Motor neuron (in vitro differentiated cells): ENCODE measurements around the gene TMEM266. TPM values are rescaled to one million over a fixed set of nuclear protein-coding genes. Genes with fewer than 3 reads are reported as not detected.
A peak's percentile ranks its signal among the peaks of the same experiment; 100 is the strongest.

ENCODE experiments used
- ATAC-seq, 8 experiments: fragments of 200-7000 bp; cut with Tn5 transposase; replicated peaks in 6 of 8; 2 replicates each; pipeline ENCODE4 v1.8.0; 2021; ENCODE audit warnings: mild to moderate bottlenecking in 8 of 8, moderate library complexity in 8 of 8
- H3K27ac ChIP-seq, 2 donors: fragments of 250-450 bp; sonication (Bioruptor Pico); 2 replicates each; pipeline ENCODE4 v1.9.0; 2021; ENCODE audit warnings: antibody characterized with exemption in 2 of 2, mild to moderate bottlenecking in 2 of 2, moderate library complexity in 1 of 2
- H3K4me1 ChIP-seq, 2 donors: fragments of 250-450 bp; sonication (Bioruptor Pico); replicated peaks in 1 of 2; 2 replicates each; pipeline ENCODE4 v1.6.1; 2021; ENCODE audit warnings: antibody characterized with exemption in 2 of 2, mild to moderate bottlenecking in 2 of 2, moderate library complexity in 1 of 2
- H3K4me3 ChIP-seq, 5 donors: fragments of 250-450 bp; sonication (Bioruptor Pico); 2 replicates each; pipeline ENCODE4 v1.9.0; 2021; ENCODE audit warnings: antibody characterized with exemption in 5 of 5, mild to moderate bottlenecking in 5 of 5, moderate library complexity in 4 of 5
- whole genome bisulfite sequencing, 10 experiments: fragments of 450-650 bp; shearing (Covaris generic); methylation state at CpG; one replicate each; pipeline ENCODE4 v1.0.0; 2022; 5-methylcytosine and 5-hydroxymethylcytosine counted together
- in situ Hi-C, 9 experiments: fragments of 400-800 bp; cut with MboI; loops; one replicate each; pipeline ENCODE4 v1.15.0; 2021; ENCODE audit warnings: low sequenced_read_pairs in 9 of 9, low pct_unique_long_range_greater_than_20kb in 2 of 9; ENCODE audit not compliant: unreplicated experiment in 9 of 9
- total RNA-seq, 8 experiments: library from RNA; unstranded; fragments of 300-600 nt; gene quantifications; 2 replicates each; pipeline versions ENCODE4 v1.2.3 to v1.2.4, GENCODE V29; 2022

TMEM266 gene
- total RNA-seq, 8 experiments from 2014 or later: 0.88 to 3.9 (median 2.1) TPM

- in situ Hi-C loops: no loop called here
- no peak overlapping the region for H3K4me3 ChIP-seq
- WGBS, 10 experiments: 17 to 80% (median 60%) methylated on average over 1 to 4 of the region's 24 CpGs; no CpG with 5 or more reads in 5 of the 10 experiments
- H3K4me1 ChIP-seq: peaks cover 28 to 31% of the 10 kb centered on the region in 2 donors
- ATAC-seq: no peak
- no peak overlapping the region for H3K27ac ChIP-seq
Observed at GRCh38 chr15:76160426-76161152, 100.8 kb downstream of the TMEM266 start.

- in situ Hi-C loops: no loop called here
- ATAC-seq: peak in 5 of 8 experiments; percentile 25 to 58 (median 30)
- peak overlapping the region in 1 of 2 donors; percentile 20 for H3K27ac ChIP-seq
- H3K4me3 ChIP-seq: no peak overlapping the region
- peaks cover 28 to 31% of the 10 kb centered on the region in 2 donors for H3K4me1 ChIP-seq
- 53 to 90% (median 70%) methylated on average over 2 to 7 of the region's 20 CpGs; no CpG with 5 or more reads in 6 of the 10 experiments for WGBS, 10 experiments
Observed at GRCh38 chr15:76161153-76162035, 101.6 kb downstream of the TMEM266 start.

GRCh38 chr15:76162036-76162398 lies 102.2 kb downstream of the TMEM266 start:
- in situ Hi-C loops: no loop called here
- H3K27ac ChIP-seq: no peak overlapping the region
- 77 to 100% (median 100%) methylated on average over 1 to 4 of the region's 12 CpGs; no CpG with 5 or more reads in 5 of the 10 experiments for WGBS, 10 experiments
- H3K4me1 ChIP-seq: peaks cover 28 to 31% of the 10 kb centered on the region in 2 donors
- peak in 5 of 8 experiments; percentile 34 to 70 (median 56) for ATAC-seq
- H3K4me3 ChIP-seq: no peak overlapping the region

GRCh38 chr15:76162784-76163456 lies 103.1 kb downstream of the TMEM266 start:
- Histone ChIP-seq H3K4me1 (peaks cover 28 to 31% of the 10 kb centered on the region in 2 donors), H3K4me3 (no peak overlapping the region), H3K27ac (peak overlapping the region in 1 of 2 donors; percentile 7)
- in situ Hi-C loops: no loop called here
- ATAC-seq: peak in 5 of 8 experiments; percentile 15 to 58 (median 32)
- 0 to 85% (median 77%) methylated on average over 2 to 4 of the region's 10 CpGs; no CpG with 5 or more reads in 6 of the 10 experiments for WGBS, 10 experiments

GRCh38 chr15:76163457-76164295 lies 103.9 kb downstream of the TMEM266 start:
- in situ Hi-C loops: no loop called here
- WGBS, 10 experiments: 0 to 100% (median 69%) methylated on average over 1 to 11 of the region's 21 CpGs; no CpG with 5 or more reads in 1 of the 10 experiments
- H3K4me1 ChIP-seq: peaks cover 28 to 29% of the 10 kb centered on the region in 2 donors
- peak overlapping the region; percentile 7 to 45 for H3K27ac ChIP-seq
- ATAC-seq: peak; percentile 53 to 95 (median 74)
- no peak overlapping the region for H3K4me3 ChIP-seq

- WGBS, 10 experiments: 60 to 100% (median 90%) methylated on average over 1 to 2 of the region's 8 CpGs; no CpG with 5 or more reads in 7 of the 10 experiments
- in situ Hi-C loops: no loop called here
- Histone ChIP-seq H3K27ac (no peak overlapping the region), H3K4me1 (peaks cover 28 to 29% of the 10 kb centered on the region in 2 donors), H3K4me3 (no peak overlapping the region)
- no peak for ATAC-seq
Observed at GRCh38 chr15:76164602-76165001, 104.8 kb downstream of the TMEM266 start.

- no peak for ATAC-seq
- Histone ChIP-seq H3K4me3 (no peak overlapping the region), H3K4me1 (peaks cover 28 to 29% of the 10 kb centered on the region in 2 donors), H3K27ac (no peak overlapping the region)
- in situ Hi-C loops: no loop called here
- WGBS, 10 experiments: 60 to 92% (median 90%) methylated on average over 1 to 6 of the region's 15 CpGs; no CpG with 5 or more reads in 5 of the 10 experiments
Observed at GRCh38 chr15:76165951-76166350, 106.2 kb downstream of the TMEM266 start.

- Histone ChIP-seq H3K4me3 (no peak overlapping the region), H3K27ac (no peak overlapping the region), H3K4me1 (peaks cover 5 to 11% of the 10 kb centered on the region in 2 donors)
- in situ Hi-C loops: no loop called here
- ATAC-seq: peak in 2 of 8 experiments; percentile 1 to 13
- 40 to 100% (median 91%) methylated on average over 1 to 6 of the region's 14 CpGs; no CpG with 5 or more reads in 2 of the 10 experiments for WGBS, 10 experiments
Observed at GRCh38 chr15:76168237-76168984, 108.6 kb downstream of the TMEM266 start.

- 25 to 100% (median 65%) methylated on average over 1 to 4 of the region's 4 CpGs; no CpG with 5 or more reads in 3 of the 10 experiments for WGBS, 10 experiments
- in situ Hi-C loops: no loop called here
- peaks cover 0 to 6% of the 10 kb centered on the region in 2 donors for H3K4me1 ChIP-seq
- H3K4me3 ChIP-seq: no peak overlapping the region
- peak in 4 of 8 experiments; percentile 7 to 77 (median 24) for ATAC-seq
- no peak overlapping the region for H3K27ac ChIP-seq
Observed at GRCh38 chr15:76169018-76169417, 109.2 kb downstream of the TMEM266 start.

- Histone ChIP-seq H3K4me1 (peaks cover 0 to 6% of the 10 kb centered on the region in 2 donors), H3K4me3 (no peak overlapping the region), H3K27ac (no peak overlapping the region)
- ATAC-seq: peak; percentile 52 to 79 (median 68)
- in situ Hi-C loops: no loop called here
- 0 to 100% (median 63%) methylated on average over 1 to 5 of the region's 16 CpGs; no CpG with 5 or more reads in 5 of the 10 experiments for WGBS, 10 experiments
Observed at GRCh38 chr15:76169911-76170800, 110.4 kb downstream of the TMEM266 start.
